GM12891 (cell line): ENCODE results near the gene MTMR12.

ENCODE experiments used
- PAX5 ChIP-seq: IDR thresholded peaks from 2 replicates; pipeline ENCODE4 v1.6.1; 2011; ENCODE audit warnings: low read length, moderate library complexity, mild to moderate bottlenecking; ENCODE audit not compliant: insufficient read depth, severe bottlenecking
- POLR2A ChIP-seq: IDR thresholded peaks from 2 replicates; pipeline ENCODE4 v1.6.1; 2011; ENCODE audit warnings: low read depth, low read length, control low read depth
- POLR2AphosphoS5 ChIP-seq: IDR thresholded peaks from 2 replicates; pipeline ENCODE4 v1.6.1; 2011; ENCODE audit warnings: low read depth, low read length, control low read depth

GRCh38 chr5:32346869-32347268 lies 34.1 kb upstream of the MTMR12 start:
- TF ChIP-seq POLR2A: no peak
- TF ChIP-seq POLR2AphosphoS5: no peak
- no peak for TF ChIP-seq PAX5
